HCT116 (cell line): ENCODE data around the gene SRPRA. TPM values are rescaled to one million over a fixed set of nuclear protein-coding genes. Genes with fewer than 3 reads are reported as not detected.

Source experiments
- ATAC-seq: fragments of 200-7000 bp; cut with Tn5 transposase; 2 replicates; pipeline ENCODE4 v1.9.1; 2020; ENCODE audit warnings: mild to moderate bottlenecking, moderate library complexity
- BruUV-seq: library from RNA; stranded (reverse); fragments of 400-500 nt; replicated peaks from 2 replicates; lab custom pipeline; 2021; lab: Mats Ljungman, UMichigan
- CTCF ChIA-PET: fragments of 300-600 bp; sonication (Branson Sonifier 250); formaldehyde crosslinking; loops from one replicate; lab custom pipeline; 2021; ENCODE audit warnings: antibody characterized with exemption; lab: Charles Lee
- POLR2A ChIA-PET: fragments of 300-600, 350-600 bp; sonication (Branson Sonifier 250); formaldehyde crosslinking; loops from one replicate; lab custom pipeline; 2021; ENCODE audit warnings: antibody characterized with exemption; lab: Charles Lee
- RAD21 ChIA-PET, 2 experiments: fragments of 300-600 bp; sonication (Branson Sonifier 250); formaldehyde crosslinking; loops; one replicate each; lab custom pipeline; 2023; ENCODE audit warnings: low total read pairs in 2 of 2; ENCODE audit not compliant: uncharacterized antibody in 2 of 2, unreplicated experiment in 2 of 2, low non-redundant PET in 1 of 2; lab: Charles Lee
- DNase-seq: peaks from one replicate; pipeline ENCODE4 v3.0.0-alpha.2; 2010; ENCODE audit warnings: low read depth, low spot score
- H2AFZ ChIP-seq: fragments of 200-600 bp; shearing (Covaris generic), sonication (generic); 2 replicates; pipeline ENCODE4 v1.6.1; 2017; ENCODE audit warnings: low read depth, mixed run types, mixed read lengths, antibody characterized with exemption, low read length; ENCODE audit not compliant: poor library complexity, severe bottlenecking
- H3K27ac ChIP-seq: 2 replicates; pipeline ENCODE4 v1.5.1; 2012; ENCODE audit warnings: low read depth, low read length
- H3K27me3 ChIP-seq: fragments of 200-600 bp; sonication (generic); 2 replicates; pipeline ENCODE4 v1.6.1; 2016; ENCODE audit warnings: mixed run types, low read length, mixed read lengths; ENCODE audit not compliant: insufficient read depth
- H3K36me3 ChIP-seq, 2 experiments: fragments of 200-500 bp in 1 of 2; fragments of 200-600 bp in 1 of 2; sonication (Bioruptor generic) in 1 of 2; sonication (generic) in 1 of 2; 2 replicates each; pipeline versions ENCODE4 v1.5.1 to v1.6.1; 2014 to 2016; ENCODE audit warnings: low read length in 2 of 2, inconsistent platforms in 1 of 2, mixed read lengths in 1 of 2, mixed run types in 1 of 2; ENCODE audit not compliant: insufficient read depth in 2 of 2, control insufficient read depth in 1 of 2
- H3K4me1 ChIP-seq, 2 experiments: fragments of 200-600 bp in 1 of 2; sonication (generic) in 1 of 2; 2 replicates each; pipeline versions ENCODE4 v1.5.1 to v1.6.1; 2012 to 2017; ENCODE audit warnings: low read length in 2 of 2, inconsistent platforms in 1 of 2, mild to moderate bottlenecking in 1 of 2, mixed read lengths in 1 of 2, mixed run types in 1 of 2, moderate library complexity in 1 of 2; ENCODE audit not compliant: insufficient read depth in 2 of 2, control insufficient read depth in 1 of 2
- H3K4me2 ChIP-seq: fragments of 200-600 bp; sonication (generic); 2 replicates; pipeline ENCODE4 v1.6.1; 2017; ENCODE audit warnings: mixed run types, low read length, mixed read lengths
- H3K4me3 ChIP-seq, 2 experiments: fragments of 200-600 bp in 1 of 2; sonication (generic) in 1 of 2; replicated peaks in 1 of 2; 2 replicates each; pipeline ENCODE4 v1.5.1; 2011 to 2016; ENCODE audit warnings: low read length in 2 of 2, control low read depth in 1 of 2, low read depth in 1 of 2, mild to moderate bottlenecking in 1 of 2, mixed read lengths in 1 of 2, mixed run types in 1 of 2
- H3K79me2 ChIP-seq: fragments of 200-600 bp; sonication (generic); 2 replicates; pipeline ENCODE4 v1.6.1; 2017; ENCODE audit warnings: mild to moderate bottlenecking, mixed run types, low read length, moderate library complexity, mixed read lengths; ENCODE audit not compliant: insufficient read depth
- H3K9ac ChIP-seq: fragments of 200-600 bp; sonication (generic); 2 replicates; pipeline ENCODE4 v1.6.1; 2016; ENCODE audit warnings: low read length, mixed read lengths
- H3K9me2 ChIP-seq: fragments of 200-600 bp; sonication (generic), shearing (Covaris generic); 2 replicates; pipeline ENCODE4 v1.6.1; 2017; ENCODE audit warnings: mixed run types, mild to moderate bottlenecking, moderate library complexity; ENCODE audit not compliant: insufficient read depth
- H3K9me3 ChIP-seq, 2 experiments: fragments of 200-500 bp in 1 of 2; fragments of 200-600 bp in 1 of 2; sonication (Bioruptor generic) in 1 of 2; sonication (generic) in 1 of 2; 2 replicates each; pipeline ENCODE4 v1.6.1; 2014 to 2017; ENCODE audit warnings: low read length in 2 of 2, mixed read lengths in 2 of 2, inconsistent platforms in 1 of 2, low read depth in 1 of 2, mild to moderate bottlenecking in 1 of 2, mixed run types in 1 of 2, moderate library complexity in 1 of 2; ENCODE audit not compliant: control insufficient read depth in 1 of 2, insufficient read depth in 1 of 2
- H4K20me1 ChIP-seq: fragments of 200-600 bp; sonication (generic), shearing (Covaris generic); 2 replicates; pipeline ENCODE4 v1.6.1; 2017; ENCODE audit warnings: mixed run types, mild to moderate bottlenecking, moderate library complexity; ENCODE audit not compliant: insufficient read depth
- CBX3 ChIP-seq: IDR thresholded peaks from 2 replicates; pipeline ENCODE4 v1.6.1; 2012; ENCODE audit warnings: low read depth
- CEBPB ChIP-seq: IDR thresholded peaks from 2 replicates; pipeline ENCODE4 v1.6.1; 2012; ENCODE audit warnings: low read depth
- RAD21 ChIP-seq: IDR thresholded peaks from 2 replicates; pipeline ENCODE4 v1.6.1; 2012; ENCODE audit warnings: low read depth, mild to moderate bottlenecking
- SIN3A ChIP-seq: IDR thresholded peaks from 2 replicates; pipeline ENCODE4 v1.6.1; 2012; ENCODE audit warnings: low read depth
- ZFX ChIP-seq: fragments of 450-650 bp; IDR thresholded peaks from 2 replicates; pipeline ENCODE4 v1.6.1; 2017
- intact Hi-C: fragments of 100-400 bp; cut with micrococcal nuclease; formaldehyde crosslinking; loops from 2 replicates; pipeline ENCODE4 v1.10.0; 2022
- total RNA-seq: library from RNA; stranded (reverse); gene quantifications from one replicate; pipeline ENCODE4 v1.2.1, GENCODE V29; 2021; ENCODE audit not compliant: unreplicated experiment
- TF ChIP-seq, protein P1 (sequence below), 3 experiments: fragments of 200-600 bp in 1 of 3; sonication (generic) in 1 of 3; IDR thresholded peaks in 2 of 3; conservative IDR thresholded peaks in 1 of 3; 2 replicates each; pipeline ENCODE4 v1.5.1; 2012 to 2017; ENCODE audit warnings: low read depth in 2 of 3, low read length in 2 of 3, antibody characterized with exemption in 1 of 3, borderline replicate concordance in 1 of 3, control low read depth in 1 of 3, mild to moderate bottlenecking in 1 of 3, mixed read lengths in 1 of 3, mixed run types in 1 of 3, moderate library complexity in 1 of 3; ENCODE audit not compliant: insufficient read depth in 1 of 3
- TF ChIP-seq, protein P2 (sequence below): IDR thresholded peaks from 2 replicates; pipeline ENCODE4 v1.6.1; 2012
- TF ChIP-seq, protein P3 (sequence below): IDR thresholded peaks from 2 replicates; pipeline ENCODE4 v1.6.1; 2012; ENCODE audit warnings: low read depth

Gene SRPRA
- total RNA-seq, 1 experiment from 2014 or later = 74.5 TPM

DNA sequence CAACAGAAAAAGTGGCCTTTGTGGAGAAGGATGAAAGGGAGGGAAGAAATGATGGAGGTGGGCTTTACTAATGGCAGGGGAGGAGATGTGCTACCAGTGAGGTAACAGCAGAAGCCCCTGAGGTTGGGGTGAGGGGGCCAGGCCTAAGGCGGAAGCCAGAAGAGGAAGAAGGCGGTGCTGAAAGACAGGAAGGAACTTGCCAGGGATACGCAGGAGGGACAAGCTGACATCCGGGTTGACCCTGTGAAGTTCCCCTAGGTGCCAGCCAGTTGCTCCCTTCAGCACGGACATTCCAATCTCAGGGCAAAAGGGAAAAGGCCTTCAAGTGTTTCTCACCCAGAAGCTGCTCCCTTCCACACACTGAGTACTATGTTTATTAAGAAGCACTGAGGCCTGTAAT is 11.9 kb upstream of the SRPRA start:
- Histone ChIP-seq H4K20me1 (no peaks in the 10 kb centered on the region), H3K4me1 (peaks cover 11 to 26% of the 10 kb centered on the region in 2 experiments; a peak in 3 of 4 replicates), H3K4me2 (no peak overlapping the region), H3K4me3 (no peak overlapping the region), H3K27ac (no peak overlapping the region), H3K36me3 (peaks cover 0 to 7% of the 10 kb centered on the region in 2 experiments; a peak in 2 of 4 replicates), H3K9ac (no peak overlapping the region), H3K79me2 (0 out of 2 replicates have a peak, but pooled peaks cover 10% of the 10 kb centered on the region), H3K27me3 (no peaks in the 10 kb centered on the region), H3K9me2 (no peaks in the 10 kb centered on the region), H2AFZ (no peak overlapping the region), H3K9me3 (no peaks in the 10 kb centered on the region)
- no TSS peak for BruUV-seq
- no peak for ATAC-seq
- ChIA-PET CTCF (no interaction called here), POLR2A (interaction anchor here (1.3 kb wide), 1 partner anchor 11 kb away, joined by 4 read pairs; the partner anchor contains the start of genes FOXRED1 and SRPRA), RAD21 (no interaction called here)
- TF ChIP-seq CEBPB (no peak), RAD21 (no peak)
- DNase-seq = no peak
- intact Hi-C loops = no loop called here

DNA sequence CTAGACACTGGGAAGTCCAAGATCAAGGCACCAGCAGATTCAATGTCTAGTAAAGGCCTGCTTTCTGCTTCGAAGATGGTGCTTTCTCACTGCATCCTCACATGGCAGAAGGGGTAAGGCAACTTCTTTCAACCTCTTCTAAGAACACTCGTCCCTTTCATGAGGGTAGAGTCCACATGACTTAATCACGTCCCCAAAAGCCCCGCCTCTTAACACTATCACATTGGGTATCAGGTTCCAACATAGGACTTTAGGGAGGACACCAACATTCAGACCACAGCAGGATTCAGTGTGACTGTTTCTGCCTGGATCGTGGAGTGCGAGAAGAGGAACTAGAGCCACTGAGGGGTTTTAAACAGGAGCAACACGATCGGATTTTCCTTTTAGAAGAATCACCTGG is 10.5 kb upstream of the SRPRA start:
- no peak for DNase-seq
- 0 out of 2 replicates have a peak, but pooled peaks cover 6% of the 10 kb centered on the region for H3K79me2 ChIP-seq
- peaks cover 2 to 7% of the 10 kb centered on the region in 2 experiments; a peak in 2 of 4 replicates for H3K36me3 ChIP-seq
- no peaks in the 10 kb centered on the region for H3K9me3 ChIP-seq
- TF ChIP-seq ZFX = no peak
- TF ChIP-seq CBX3 = no peak
- TF ChIP-seq, protein P1, sequence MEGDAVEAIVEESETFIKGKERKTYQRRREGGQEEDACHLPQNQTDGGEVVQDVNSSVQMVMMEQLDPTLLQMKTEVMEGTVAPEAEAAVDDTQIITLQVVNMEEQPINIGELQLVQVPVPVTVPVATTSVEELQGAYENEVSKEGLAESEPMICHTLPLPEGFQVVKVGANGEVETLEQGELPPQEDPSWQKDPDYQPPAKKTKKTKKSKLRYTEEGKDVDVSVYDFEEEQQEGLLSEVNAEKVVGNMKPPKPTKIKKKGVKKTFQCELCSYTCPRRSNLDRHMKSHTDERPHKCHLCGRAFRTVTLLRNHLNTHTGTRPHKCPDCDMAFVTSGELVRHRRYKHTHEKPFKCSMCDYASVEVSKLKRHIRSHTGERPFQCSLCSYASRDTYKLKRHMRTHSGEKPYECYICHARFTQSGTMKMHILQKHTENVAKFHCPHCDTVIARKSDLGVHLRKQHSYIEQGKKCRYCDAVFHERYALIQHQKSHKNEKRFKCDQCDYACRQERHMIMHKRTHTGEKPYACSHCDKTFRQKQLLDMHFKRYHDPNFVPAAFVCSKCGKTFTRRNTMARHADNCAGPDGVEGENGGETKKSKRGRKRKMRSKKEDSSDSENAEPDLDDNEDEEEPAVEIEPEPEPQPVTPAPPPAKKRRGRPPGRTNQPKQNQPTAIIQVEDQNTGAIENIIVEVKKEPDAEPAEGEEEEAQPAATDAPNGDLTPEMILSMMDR (IDR thresholded peaks at IDR 0.05 in 2 of 3, conservative IDR thresholded peaks at IDR 0.05 in 1 of 3; ENCODE audit: borderline replicate concordance in 1 of 3, insufficient read depth in 1 of 3, low read depth in 2 of 3, low read length in 2 of 3) = no peak
- TF ChIP-seq, protein P2, sequence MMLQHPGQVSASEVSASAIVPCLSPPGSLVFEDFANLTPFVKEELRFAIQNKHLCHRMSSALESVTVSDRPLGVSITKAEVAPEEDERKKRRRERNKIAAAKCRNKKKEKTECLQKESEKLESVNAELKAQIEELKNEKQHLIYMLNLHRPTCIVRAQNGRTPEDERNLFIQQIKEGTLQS = no peak
- TF ChIP-seq CEBPB = no peak
- no peak for TF ChIP-seq SIN3A
- TF ChIP-seq, protein P3, sequence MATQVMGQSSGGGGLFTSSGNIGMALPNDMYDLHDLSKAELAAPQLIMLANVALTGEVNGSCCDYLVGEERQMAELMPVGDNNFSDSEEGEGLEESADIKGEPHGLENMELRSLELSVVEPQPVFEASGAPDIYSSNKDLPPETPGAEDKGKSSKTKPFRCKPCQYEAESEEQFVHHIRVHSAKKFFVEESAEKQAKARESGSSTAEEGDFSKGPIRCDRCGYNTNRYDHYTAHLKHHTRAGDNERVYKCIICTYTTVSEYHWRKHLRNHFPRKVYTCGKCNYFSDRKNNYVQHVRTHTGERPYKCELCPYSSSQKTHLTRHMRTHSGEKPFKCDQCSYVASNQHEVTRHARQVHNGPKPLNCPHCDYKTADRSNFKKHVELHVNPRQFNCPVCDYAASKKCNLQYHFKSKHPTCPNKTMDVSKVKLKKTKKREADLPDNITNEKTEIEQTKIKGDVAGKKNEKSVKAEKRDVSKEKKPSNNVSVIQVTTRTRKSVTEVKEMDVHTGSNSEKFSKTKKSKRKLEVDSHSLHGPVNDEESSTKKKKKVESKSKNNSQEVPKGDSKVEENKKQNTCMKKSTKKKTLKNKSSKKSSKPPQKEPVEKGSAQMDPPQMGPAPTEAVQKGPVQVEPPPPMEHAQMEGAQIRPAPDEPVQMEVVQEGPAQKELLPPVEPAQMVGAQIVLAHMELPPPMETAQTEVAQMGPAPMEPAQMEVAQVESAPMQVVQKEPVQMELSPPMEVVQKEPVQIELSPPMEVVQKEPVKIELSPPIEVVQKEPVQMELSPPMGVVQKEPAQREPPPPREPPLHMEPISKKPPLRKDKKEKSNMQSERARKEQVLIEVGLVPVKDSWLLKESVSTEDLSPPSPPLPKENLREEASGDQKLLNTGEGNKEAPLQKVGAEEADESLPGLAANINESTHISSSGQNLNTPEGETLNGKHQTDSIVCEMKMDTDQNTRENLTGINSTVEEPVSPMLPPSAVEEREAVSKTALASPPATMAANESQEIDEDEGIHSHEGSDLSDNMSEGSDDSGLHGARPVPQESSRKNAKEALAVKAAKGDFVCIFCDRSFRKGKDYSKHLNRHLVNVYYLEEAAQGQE = no peak
- RAD21 ChIA-PET = no interaction called here
- H3K9ac ChIP-seq = no peak overlapping the region
- H4K20me1 ChIP-seq = no peaks in the 10 kb centered on the region
- CTCF ChIA-PET = no interaction called here
- intact Hi-C loops = no loop called here
- no peak for ATAC-seq
- POLR2A ChIA-PET = no interaction called here
- H3K27me3 ChIP-seq = no peaks in the 10 kb centered on the region
- H3K4me1 ChIP-seq = peaks cover 3 to 18% of the 10 kb centered on the region in 2 experiments; a peak in 3 of 4 replicates
- no TSS peak for BruUV-seq
- H3K9me2 ChIP-seq = no peaks in the 10 kb centered on the region
- no peak overlapping the region for H3K27ac ChIP-seq
- H3K4me2 ChIP-seq = no peak overlapping the region
- no peak overlapping the region for H2AFZ ChIP-seq
- H3K4me3 ChIP-seq = no peak overlapping the region
